A673 (cell line): Measurements from ENCODE around the gene SUPT4H1. TPM values are rescaled to one million over a fixed set of nuclear protein-coding genes. Genes with fewer than 3 reads are reported as not detected.

Experiments
- BruUV-seq: library from RNA; stranded (reverse); fragments of 400-500 nt; replicated peaks from 2 replicates; lab custom pipeline; 2021; lab: Mats Ljungman, UMichigan
- CTCF ChIA-PET: fragments of 300-600 bp; sonication (Branson Sonifier 250); formaldehyde crosslinking; loops from one replicate; lab custom pipeline; 2022; ENCODE audit warnings: antibody characterized with exemption; lab: Charles Lee
- POLR2A ChIA-PET: fragments of 300-600 bp; sonication (Branson Sonifier 250); formaldehyde crosslinking; loops from one replicate; lab custom pipeline; 2022; ENCODE audit warnings: antibody characterized with exemption; ENCODE audit not compliant: low non-redundant PET; lab: Charles Lee
- DNase-seq: peaks from one replicate; pipeline ENCODE4 v3.0.0-alpha.2; 2015; ENCODE audit warnings: low spot score
- H3K27ac ChIP-seq: fragments of 200-600 bp; sonication (generic); 2 replicates; pipeline ENCODE4 v1.5.1; 2016; ENCODE audit warnings: mixed run types, low read depth, mild to moderate bottlenecking, mixed read lengths, antibody characterized with exemption, low read length; ENCODE audit not compliant: poor library complexity, severe bottlenecking
- H3K27me3 ChIP-seq: fragments of 200-600 bp; sonication (generic); replicated peaks from 2 replicates; pipeline ENCODE4 v1.6.1; 2017; ENCODE audit warnings: mixed run types, low read depth, mild to moderate bottlenecking, mixed read lengths, antibody characterized with exemption, low read length; ENCODE audit not compliant: insufficient read depth, poor library complexity
- H3K36me3 ChIP-seq: fragments of 200-600 bp; sonication (generic); 2 replicates; pipeline ENCODE4 v1.6.1; 2016; ENCODE audit warnings: mixed run types, mild to moderate bottlenecking, mixed read lengths, antibody characterized with exemption, low read length; ENCODE audit not compliant: insufficient read depth, poor library complexity, severe bottlenecking
- H3K4me1 ChIP-seq: fragments of 200-600 bp; sonication (generic); 2 replicates; pipeline ENCODE4 v1.6.1; 2017; ENCODE audit warnings: mixed run types, mild to moderate bottlenecking, mixed read lengths, antibody characterized with exemption, low read length; ENCODE audit not compliant: insufficient read depth, poor library complexity, severe bottlenecking
- H3K4me3 ChIP-seq: fragments of 200-600 bp; sonication (generic); 2 replicates; pipeline ENCODE4 v1.5.1; 2016; ENCODE audit warnings: low read depth, mixed run types, mild to moderate bottlenecking, mixed read lengths, low read length; ENCODE audit not compliant: poor library complexity, severe bottlenecking
- H3K9me3 ChIP-seq: fragments of 200-600 bp; sonication (generic); 2 replicates; pipeline ENCODE4 v1.6.1; 2016; ENCODE audit warnings: mixed run types, low read depth, mild to moderate bottlenecking, mixed read lengths, antibody characterized with exemption, low read length; ENCODE audit not compliant: poor library complexity, severe bottlenecking
- CTCF ChIP-seq: fragments of 300-800, 200-600 bp; sonication (generic); conservative IDR thresholded peaks from 2 replicates; pipeline ENCODE4 v1.5.1; 2017; ENCODE audit warnings: low read depth, mild to moderate bottlenecking, antibody characterized with exemption, low read length, moderate library complexity, mixed read lengths
- EZH2 ChIP-seq: fragments of 200-600 bp; sonication (generic); IDR thresholded peaks from 2 replicates; pipeline ENCODE4 v1.6.1; 2017; ENCODE audit warnings: borderline replicate concordance, low read depth, mild to moderate bottlenecking, mixed read lengths, antibody characterized with exemption, low read length; ENCODE audit not compliant: poor library complexity, severe bottlenecking
- intact Hi-C: fragments of 100-400 bp; cut with micrococcal nuclease; formaldehyde crosslinking; loops from one replicate; pipeline ENCODE4 v1.10.0; 2022; ENCODE audit not compliant: unreplicated experiment
- total RNA-seq: library from RNA; stranded (reverse); gene quantifications from 2 replicates; pipeline ENCODE4 v1.2.3, GENCODE V29; 2021

Gene SUPT4H1
- total RNA-seq, 1 experiment from 2014 or later: 106 TPM

GRCh38 chr17:58373003-58373402, 21.0 kb upstream of the SUPT4H1 start:
- H3K4me3 ChIP-seq: no peak overlapping the region
- H3K27me3 ChIP-seq: peaks cover 3% of the 10 kb centered on the region
- no peak for DNase-seq
- ChIA-PET POLR2A (no interaction called here), CTCF (no interaction called here)
- intact Hi-C loops: no loop called here
- TF ChIP-seq CTCF (no peak), EZH2 (no peak)
- H3K36me3 ChIP-seq: no peaks in the 10 kb centered on the region
- no TSS peak for BruUV-seq
- H3K27ac ChIP-seq: no peak overlapping the region
- H3K4me1 ChIP-seq: no peaks in the 10 kb centered on the region
- H3K9me3 ChIP-seq: no peaks in the 10 kb centered on the region

DNA sequence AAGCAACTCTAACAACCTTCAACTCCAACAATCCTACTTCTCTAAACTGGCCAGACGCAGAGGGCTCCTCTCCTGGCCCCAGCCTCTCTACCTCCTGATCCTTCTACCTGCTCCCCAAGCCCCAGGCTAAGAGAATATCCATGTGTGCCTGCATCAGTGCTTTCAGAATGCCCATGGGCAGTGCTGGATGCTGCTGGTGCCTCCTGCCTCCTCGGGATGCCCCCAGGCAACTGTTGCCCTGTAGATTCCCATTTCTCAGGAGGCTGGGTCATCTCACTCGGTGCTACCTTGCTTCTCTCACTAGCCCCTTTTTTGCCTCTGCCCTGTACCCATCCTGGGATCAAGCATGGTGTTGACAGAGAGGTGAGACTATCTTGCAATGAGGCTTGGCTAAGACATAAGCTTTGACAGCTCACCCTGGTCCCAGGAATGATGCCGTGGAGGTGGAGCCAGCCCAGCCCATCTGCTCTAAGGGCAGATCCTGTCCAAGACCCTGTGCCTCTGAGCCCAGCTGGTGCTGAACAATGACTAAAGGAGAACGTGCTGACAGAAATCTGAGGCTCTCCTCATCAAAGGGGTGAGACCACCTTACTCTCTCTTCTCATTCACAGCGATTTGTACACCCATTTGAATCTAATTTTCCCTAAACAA, 19.4 kb upstream of the SUPT4H1 start:
- Histone ChIP-seq H3K27me3 (peaks cover 3% of the 10 kb centered on the region), H3K4me3 (no peak overlapping the region), H3K27ac (no peak overlapping the region), H3K4me1 (no peaks in the 10 kb centered on the region), H3K36me3 (no peaks in the 10 kb centered on the region), H3K9me3 (no peaks in the 10 kb centered on the region)
- TF ChIP-seq CTCF: no peak
- TF ChIP-seq EZH2: no peak
- ChIA-PET POLR2A (no interaction called here), CTCF (no interaction called here)
- intact Hi-C loops: no loop called here
- no peak for DNase-seq
- BruUV-seq: no TSS peak

- DNase-seq: no peak
- H3K4me3 ChIP-seq: no peak overlapping the region
- BruUV-seq: no TSS peak
- H3K27ac ChIP-seq: no peak overlapping the region
- H3K9me3 ChIP-seq: no peaks in the 10 kb centered on the region
- no peaks in the 10 kb centered on the region for H3K4me1 ChIP-seq
- no peaks in the 10 kb centered on the region for H3K36me3 ChIP-seq
- TF ChIP-seq CTCF (no peak), EZH2 (no peak)
- ChIA-PET CTCF (no interaction called here), POLR2A (no interaction called here)
- intact Hi-C loops: no loop called here
- H3K27me3 ChIP-seq: peaks cover 6% of the 10 kb centered on the region
Observed at GRCh38 chr17:58370716-58371115, 18.7 kb upstream of the SUPT4H1 start.
